Dermis blood vessel endothelial cell (primary cell): ENCODE measurements around the gene BID. TPM values are rescaled to one million over a fixed set of nuclear protein-coding genes. Genes with fewer than 3 reads are reported as not detected.
"Not testable (repeated sequence)": the region's sequence is repeated elsewhere in the genome, so short reads cannot be mapped to it uniquely, and the experiment has no call there.

Source experiments
- DNase-seq: peaks from one replicate; pipeline ENCODE4 v3.0.0; 2010
- total RNA-seq: library from RNA; depleted of rRNA; stranded (reverse); fragments of >200 nt; gene quantifications from 2 replicates; pipeline ENCODE4 v1.2.3, GENCODE V29; 2014

The BID gene
- total RNA-seq, 1 donor from 2014 or later, result 45.3 TPM

DNA sequence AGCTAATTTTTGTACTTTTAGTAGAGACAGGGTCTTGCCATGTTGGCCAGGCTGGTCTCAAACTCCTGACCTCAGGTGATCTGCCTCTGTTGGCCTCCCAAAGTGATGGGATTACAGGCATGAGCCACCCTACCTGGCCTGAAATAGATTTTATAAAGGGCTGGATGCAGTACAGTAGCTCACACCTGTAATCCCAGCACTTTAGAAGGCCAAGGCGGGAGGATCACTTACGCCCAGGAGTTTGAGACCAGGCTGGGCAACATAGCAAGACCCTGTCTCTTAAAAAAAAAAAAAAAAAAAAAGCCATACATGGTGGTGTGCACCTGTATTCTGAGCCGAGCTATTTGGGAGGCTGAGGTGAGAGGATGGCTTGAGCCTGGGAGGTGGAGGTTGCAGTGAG lies 76.0 kb downstream of the BID start:
- DNase-seq, result not testable (repeated sequence)

DNA sequence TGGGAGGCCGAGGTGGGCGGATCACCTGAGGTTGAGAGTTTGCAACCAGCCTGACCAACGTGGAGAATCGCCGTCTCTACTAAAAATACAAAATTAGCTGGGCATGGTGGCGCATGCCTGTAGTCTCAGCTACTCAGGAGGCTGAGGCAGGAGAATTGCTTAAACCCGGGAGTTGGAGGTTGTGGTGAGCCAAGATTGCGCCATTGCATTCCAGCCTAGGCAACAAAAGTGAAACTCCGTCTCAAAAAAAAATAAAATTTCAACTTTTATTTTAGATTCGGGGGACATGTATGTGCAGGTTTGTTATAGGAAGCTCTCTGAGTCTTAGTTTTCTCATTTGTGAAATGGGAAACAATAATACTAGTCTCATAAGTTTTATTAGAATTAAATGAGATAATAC lies 77.1 kb downstream of the BID start:
- not testable (repeated sequence) for DNase-seq

DNA sequence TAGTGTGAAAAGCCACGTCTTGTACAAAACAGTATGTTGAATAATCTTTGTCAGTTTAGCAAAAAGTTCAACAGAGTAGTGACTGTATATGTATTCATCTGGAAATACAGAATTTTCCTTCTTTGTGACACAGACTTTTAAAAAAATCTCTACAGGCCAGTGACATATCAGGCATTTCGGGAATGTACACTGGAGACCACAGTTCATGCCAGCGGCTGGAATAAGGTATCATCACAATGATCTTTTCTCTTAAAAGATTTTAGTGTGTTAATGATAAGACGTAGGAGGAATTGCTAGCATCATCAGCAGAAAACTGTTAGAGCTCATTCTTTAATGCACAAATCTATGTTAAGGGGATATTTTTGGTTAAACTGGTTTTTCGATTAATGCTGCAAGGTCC lies 78.3 kb downstream of the BID start:
- DNase-seq, result no peak

DNA sequence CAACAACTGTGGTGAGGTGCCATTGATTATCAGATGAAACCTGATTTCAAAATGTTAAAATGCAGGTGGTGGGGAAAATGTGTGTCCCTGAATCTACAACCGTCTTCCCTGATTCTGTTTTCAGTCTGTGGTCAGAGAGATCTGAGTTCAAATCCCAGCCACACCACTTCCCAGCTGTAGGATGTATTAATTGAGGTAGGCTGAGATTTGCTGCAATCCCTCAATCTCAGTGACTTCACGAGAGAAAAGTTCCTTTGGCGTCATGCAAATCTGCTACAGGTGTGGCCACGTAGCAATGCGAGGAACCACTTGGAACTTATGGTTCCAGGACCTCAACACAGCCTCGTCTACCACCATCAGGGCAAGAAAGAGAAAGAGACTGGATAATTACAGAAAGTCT lies 79.5 kb downstream of the BID start:
- no peak for DNase-seq

DNA sequence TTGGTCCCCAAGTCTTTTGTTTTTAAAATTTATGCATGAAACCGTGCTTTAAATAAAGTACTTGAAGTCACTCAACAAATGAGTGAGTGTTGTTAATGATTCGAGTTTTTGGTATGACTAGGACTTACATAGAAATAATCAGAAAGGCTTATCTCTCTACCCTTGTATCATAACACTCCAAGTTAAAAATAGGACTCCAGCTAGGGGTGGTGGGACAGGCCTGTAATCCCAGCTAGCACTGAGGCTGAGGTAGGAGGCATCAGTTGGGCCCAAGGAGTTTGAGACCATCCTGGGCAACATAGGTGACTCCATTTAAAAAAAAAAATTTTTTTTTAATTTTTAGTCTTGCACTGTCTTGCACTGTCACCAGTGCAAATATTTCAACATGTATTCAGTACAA lies 80.1 kb downstream of the BID start:
- DNase-seq, result no peak

DNA sequence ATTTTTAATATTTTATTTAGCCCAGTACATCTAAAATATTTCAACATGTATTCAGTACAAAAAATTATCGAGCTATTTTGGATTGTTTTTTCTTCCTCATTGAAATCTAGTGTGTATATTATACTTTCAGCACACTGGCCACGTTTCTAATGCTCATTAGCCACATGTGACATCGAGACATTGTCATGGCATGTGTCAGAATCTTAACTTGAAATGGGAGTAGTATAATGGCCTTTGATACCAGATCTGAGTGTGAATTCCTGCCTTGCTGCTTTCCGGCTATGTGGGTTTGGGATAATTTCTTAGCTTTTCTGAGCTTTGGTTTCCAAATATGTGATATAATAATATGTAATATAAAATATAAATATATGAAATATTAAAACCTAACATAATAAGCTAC lies 81.4 kb downstream of the BID start:
- no peak for DNase-seq

DNA sequence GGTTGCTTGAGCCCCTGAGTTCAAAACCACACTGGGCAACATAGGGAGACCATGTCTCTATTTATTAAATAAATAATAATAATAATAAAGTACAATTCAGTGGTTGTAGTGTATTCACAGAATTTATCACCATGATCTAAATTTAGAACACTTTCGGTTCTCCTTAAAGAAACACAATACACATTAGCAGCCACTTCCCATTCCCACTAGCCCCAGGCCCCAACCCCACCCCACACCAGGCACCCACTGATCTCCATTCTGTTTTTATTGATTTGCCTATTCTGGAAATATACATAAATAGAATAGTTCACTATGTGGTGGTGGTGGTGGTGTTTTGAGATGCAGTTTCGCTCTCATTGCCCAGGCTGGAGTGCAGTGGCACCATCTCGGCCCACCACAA lies 90.0 kb downstream of the BID start:
- no peak for DNase-seq

Other genes starting within 250 kb of the BID start
- gene SLC25A18, start 211.0 kb downstream of the BID start, total RNA-seq, result not detected in 2 replicates
- 139 and 140 TPM in 2 replicates for gene ATP6V1E1, start 145.7 kb downstream of the BID start, total RNA-seq
- gene BCL2L13, start 135.7 kb downstream of the BID start, total RNA-seq, result 42.0 and 55.6 TPM in 2 replicates